ENCODE data around the gene CCDC192. TPM values are rescaled to one million over a fixed set of nuclear protein-coding genes. Genes with fewer than 3 reads are reported as not detected.

The CCDC192 gene
- total RNA-seq, 1 donor from 2014 or later: not detected

DNA sequence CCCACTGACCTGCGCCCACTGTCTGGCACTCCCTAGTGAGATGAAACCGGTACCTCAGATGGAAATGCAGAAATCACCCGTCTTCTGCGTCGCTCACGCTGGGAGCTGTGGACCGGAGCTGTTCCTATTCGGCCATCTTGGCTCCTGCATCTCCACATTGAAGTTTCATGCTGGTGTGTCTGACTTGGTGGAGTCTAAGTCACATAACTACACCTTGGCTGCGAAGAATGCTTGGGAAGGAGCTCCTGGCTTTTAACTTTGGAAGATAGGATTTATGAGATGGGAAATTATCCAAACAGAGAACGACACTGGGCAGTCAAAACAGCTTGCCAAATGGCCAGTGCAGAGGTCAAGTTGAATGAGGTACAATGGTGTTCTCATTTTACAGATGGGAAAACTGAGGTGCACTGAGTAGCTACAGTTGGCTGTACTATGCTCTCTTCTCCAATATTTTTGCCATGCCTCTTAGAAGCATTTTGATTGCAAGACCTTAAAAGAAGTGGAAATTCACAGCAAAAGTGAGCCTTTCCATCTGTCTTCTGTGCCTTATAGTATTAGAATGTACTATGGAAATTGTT is 36.7 kb downstream of the CCDC192 start:
- TF ChIP-seq EZH2 (IDR thresholded peaks at IDR 0.05) (no peak), EZH2phosphoT487 (IDR thresholded peaks at IDR 0.05) (no peak)
- TF ChIP-seq, protein P1, sequence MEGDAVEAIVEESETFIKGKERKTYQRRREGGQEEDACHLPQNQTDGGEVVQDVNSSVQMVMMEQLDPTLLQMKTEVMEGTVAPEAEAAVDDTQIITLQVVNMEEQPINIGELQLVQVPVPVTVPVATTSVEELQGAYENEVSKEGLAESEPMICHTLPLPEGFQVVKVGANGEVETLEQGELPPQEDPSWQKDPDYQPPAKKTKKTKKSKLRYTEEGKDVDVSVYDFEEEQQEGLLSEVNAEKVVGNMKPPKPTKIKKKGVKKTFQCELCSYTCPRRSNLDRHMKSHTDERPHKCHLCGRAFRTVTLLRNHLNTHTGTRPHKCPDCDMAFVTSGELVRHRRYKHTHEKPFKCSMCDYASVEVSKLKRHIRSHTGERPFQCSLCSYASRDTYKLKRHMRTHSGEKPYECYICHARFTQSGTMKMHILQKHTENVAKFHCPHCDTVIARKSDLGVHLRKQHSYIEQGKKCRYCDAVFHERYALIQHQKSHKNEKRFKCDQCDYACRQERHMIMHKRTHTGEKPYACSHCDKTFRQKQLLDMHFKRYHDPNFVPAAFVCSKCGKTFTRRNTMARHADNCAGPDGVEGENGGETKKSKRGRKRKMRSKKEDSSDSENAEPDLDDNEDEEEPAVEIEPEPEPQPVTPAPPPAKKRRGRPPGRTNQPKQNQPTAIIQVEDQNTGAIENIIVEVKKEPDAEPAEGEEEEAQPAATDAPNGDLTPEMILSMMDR (IDR thresholded peaks at IDR 0.05): no peak
- peaks cover 4% of the 10 kb centered on the region for H3K4me1 ChIP-seq
- H3K27me3 ChIP-seq: no peaks in the 10 kb centered on the region
- Mint-ChIP-seq H3K4me1 (peaks cover 3% of the 10 kb centered on the region), H3K9me3 (peaks cover 2% of the 10 kb centered on the region), H3K27ac (peak overlapping the region; percentile 41), H3K4me3 (peak overlapping the region; percentile 77), H3K36me3 (no peaks in the 10 kb centered on the region), H3K27me3 (ENCODE audit: insufficient read depth, low read depth) (peaks cover 3% of the 10 kb centered on the region)
- no peaks in the 10 kb centered on the region for H3K36me3 ChIP-seq
- H4K20me1 ChIP-seq (ENCODE audit: low read depth): no peaks in the 10 kb centered on the region
- H3K9me3 ChIP-seq (ENCODE audit: low read depth): no peaks in the 10 kb centered on the region
- H3K79me2 ChIP-seq (ENCODE audit: low read depth): no peaks in the 10 kb centered on the region
- no peak for DNase-seq (ENCODE audit: low spot score)
- peak overlapping the region; percentile 43 for H3K4me3 ChIP-seq
- H3K9ac ChIP-seq: no peak overlapping the region
- no peaks in the 10 kb centered on the region for H3F3A ChIP-seq (ENCODE audit: low read depth)
- H2AFZ ChIP-seq (replicated peaks): peak overlapping the region; percentile 68
- H3K4me2 ChIP-seq: peak overlapping the region; percentile 64
- H3K27ac ChIP-seq: no peak overlapping the region

DNA sequence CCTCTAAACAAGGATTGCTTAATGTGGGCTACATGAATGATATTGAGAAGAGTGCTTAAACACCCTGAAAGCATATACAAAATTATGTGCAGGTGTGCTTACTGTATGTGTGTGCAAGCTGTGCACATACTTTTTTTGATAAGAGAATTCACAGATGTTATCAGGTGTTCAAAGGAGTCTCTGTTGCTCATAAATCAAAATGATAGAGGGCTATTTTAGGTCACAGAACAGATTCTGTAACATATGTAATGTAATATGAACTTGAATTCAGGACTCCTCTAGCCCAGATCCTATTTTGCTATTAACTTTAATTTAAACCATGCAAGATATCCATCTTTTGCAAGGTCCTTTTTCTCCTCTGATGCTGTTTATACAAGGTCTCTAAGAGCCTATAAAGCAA is 38.2 kb downstream of the CCDC192 start:
- H3K9me3 ChIP-seq (ENCODE audit: low read depth): no peaks in the 10 kb centered on the region
- H3K27ac Mint-ChIP-seq: no peak overlapping the region
- no peak overlapping the region for H3K4me2 ChIP-seq
- H4K20me1 ChIP-seq (ENCODE audit: low read depth): no peaks in the 10 kb centered on the region
- H3K4me3 Mint-ChIP-seq: no peak overlapping the region
- DNase-seq (ENCODE audit: low spot score): no peak
- peaks cover 4% of the 10 kb centered on the region for H3K4me1 ChIP-seq
- no peaks in the 10 kb centered on the region for H3K36me3 ChIP-seq
- TF ChIP-seq EZH2phosphoT487 (IDR thresholded peaks at IDR 0.05): no peak
- TF ChIP-seq, protein P1 (IDR thresholded peaks at IDR 0.05): no peak
- no peak for TF ChIP-seq EZH2 (IDR thresholded peaks at IDR 0.05)
- H3F3A ChIP-seq (ENCODE audit: low read depth): no peaks in the 10 kb centered on the region
- peaks cover 3% of the 10 kb centered on the region for H3K4me1 Mint-ChIP-seq
- no peak overlapping the region for H3K9ac ChIP-seq
- H3K36me3 Mint-ChIP-seq: no peaks in the 10 kb centered on the region
- H3K4me3 ChIP-seq: no peak overlapping the region
- no peak overlapping the region for H3K27ac ChIP-seq
- H3K27me3 ChIP-seq: no peaks in the 10 kb centered on the region
- H2AFZ ChIP-seq (replicated peaks): no peak overlapping the region
- peaks cover 3% of the 10 kb centered on the region for H3K27me3 Mint-ChIP-seq (ENCODE audit: insufficient read depth, low read depth)
- H3K9me3 Mint-ChIP-seq: peaks cover 2% of the 10 kb centered on the region
- no peaks in the 10 kb centered on the region for H3K79me2 ChIP-seq (ENCODE audit: low read depth)

DNA sequence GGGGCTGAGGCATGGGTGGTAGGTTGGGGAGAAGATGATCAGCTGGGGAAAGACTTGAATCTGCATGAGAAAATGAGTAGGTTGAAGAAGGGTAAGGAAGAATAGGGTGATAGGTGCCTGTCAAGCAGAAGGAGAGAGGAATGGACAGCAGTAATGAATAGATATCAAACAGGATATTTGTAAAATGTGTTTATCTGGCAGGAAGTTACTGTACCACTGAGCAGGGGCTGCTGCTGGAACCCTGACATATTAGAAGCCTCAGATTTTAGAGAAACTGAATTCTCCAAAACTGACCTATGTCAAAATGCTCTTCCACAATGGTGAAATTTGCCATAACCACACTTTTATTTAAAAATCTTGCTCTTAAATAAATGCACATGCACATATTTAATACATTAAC is 41.0 kb downstream of the CCDC192 start:
- TF ChIP-seq, protein P1 (IDR thresholded peaks at IDR 0.05): no peak
- TF ChIP-seq EZH2 (IDR thresholded peaks at IDR 0.05) (no peak), EZH2phosphoT487 (IDR thresholded peaks at IDR 0.05) (no peak)
- no peak overlapping the region for H3K27ac ChIP-seq
- no peak overlapping the region for H2AFZ ChIP-seq (replicated peaks)
- no peak overlapping the region for H3K4me2 ChIP-seq
- no peaks in the 10 kb centered on the region for H3K27me3 ChIP-seq
- no peak overlapping the region for H3K9ac ChIP-seq
- no peaks in the 10 kb centered on the region for H3F3A ChIP-seq (ENCODE audit: low read depth)
- no peak overlapping the region for H3K4me3 ChIP-seq
- peaks cover 3% of the 10 kb centered on the region for H3K27me3 Mint-ChIP-seq (ENCODE audit: insufficient read depth, low read depth)
- no peak for DNase-seq (ENCODE audit: low spot score)
- no peaks in the 10 kb centered on the region for H4K20me1 ChIP-seq (ENCODE audit: low read depth)
- no peaks in the 10 kb centered on the region for H3K36me3 Mint-ChIP-seq
- no peaks in the 10 kb centered on the region for H3K9me3 ChIP-seq (ENCODE audit: low read depth)
- no peak overlapping the region for H3K4me3 Mint-ChIP-seq
- peaks cover 4% of the 10 kb centered on the region for H3K4me1 ChIP-seq
- no peaks in the 10 kb centered on the region for H3K9me3 Mint-ChIP-seq
- peak overlapping the region; percentile 29 for H3K27ac Mint-ChIP-seq
- peaks cover 3% of the 10 kb centered on the region for H3K4me1 Mint-ChIP-seq
- no peaks in the 10 kb centered on the region for H3K36me3 ChIP-seq
- H3K79me2 ChIP-seq (ENCODE audit: low read depth): no peaks in the 10 kb centered on the region
